ENCODE data around the gene FAM120B. TPM values are rescaled to one million over a fixed set of nuclear protein-coding genes. Genes with fewer than 3 reads are reported as not detected.
A peak's percentile ranks its signal among the peaks of the same experiment; 100 is the strongest.
"Not testable (repeated sequence)": the region's sequence is repeated elsewhere in the genome, so short reads cannot be mapped to it uniquely, and the experiment has no call there.

Gene FAM120B
- total RNA-seq, 2 donors from 2014 or later: 25.1 to 28.1 TPM

DNA sequence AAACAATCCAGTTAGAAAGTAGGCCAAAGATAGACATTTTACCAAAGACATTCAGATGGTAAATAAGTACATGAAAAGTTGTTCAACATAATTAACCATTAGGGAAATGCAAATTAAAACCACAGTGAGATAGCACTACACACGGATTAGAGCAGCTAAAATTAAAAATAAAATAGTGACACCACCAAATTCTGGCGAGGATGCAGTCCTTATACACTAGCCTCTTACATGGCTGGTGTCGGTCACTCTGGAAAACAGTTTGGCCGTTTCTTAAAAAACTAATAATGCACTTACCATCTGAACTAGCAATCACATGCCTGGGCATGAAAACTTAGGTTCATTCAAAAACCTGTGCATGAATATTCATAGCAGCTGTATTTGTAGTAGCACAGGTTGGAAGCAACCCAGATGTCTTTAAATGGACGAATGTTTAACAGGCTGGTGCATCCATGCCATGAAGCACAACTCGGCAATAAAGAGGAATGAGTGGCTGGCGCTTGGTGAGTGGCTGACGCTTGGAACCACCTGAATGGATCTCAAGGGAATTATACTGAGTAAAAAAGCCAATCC, 77.0 kb downstream of the FAM120B start:
- Mint-ChIP-seq H3K27me3 (no peaks in the 10 kb centered on the region), H3K4me3 (no peak overlapping the region), H3K27ac (peak overlapping the region; percentile 16), H3K36me3 (ENCODE audit: low read depth) (no peaks in the 10 kb centered on the region), H3K4me1 (peaks cover 2% of the 10 kb centered on the region)
- ATAC-seq (no peak), DNase-seq (no peak)
- no peaks in the 10 kb centered on the region for H3K9me3 ChIP-seq (ENCODE audit: control insufficient read depth, low read length, poor library complexity, severe bottlenecking)

GRCh38 chr6:170385506-170385905, 78.9 kb downstream of the FAM120B start:
- ATAC-seq (no peak), DNase-seq (no peak)
- Mint-ChIP-seq H3K4me3 (no peak overlapping the region), H3K4me1 (no peaks in the 10 kb centered on the region), H3K36me3 (ENCODE audit: low read depth) (no peaks in the 10 kb centered on the region), H3K27me3 (no peaks in the 10 kb centered on the region), H3K27ac (peak overlapping the region; percentile 21)
- no peaks in the 10 kb centered on the region for H3K9me3 ChIP-seq (ENCODE audit: control insufficient read depth, low read length, poor library complexity, severe bottlenecking)

- ATAC-seq: no peak
- Mint-ChIP-seq H3K27me3 (no peaks in the 10 kb centered on the region), H3K36me3 (ENCODE audit: low read depth) (no peaks in the 10 kb centered on the region), H3K4me3 (no peak overlapping the region), H3K4me1 (no peaks in the 10 kb centered on the region), H3K27ac (no peak overlapping the region)
- no peaks in the 10 kb centered on the region for H3K9me3 ChIP-seq (ENCODE audit: control insufficient read depth, low read length, poor library complexity, severe bottlenecking)
- DNase-seq: no peak
Observed at GRCh38 chr6:170388113-170388512, 81.6 kb downstream of the FAM120B start.

GRCh38 chr6:170393033-170393432, 86.5 kb downstream of the FAM120B start:
- no peak overlapping the region for H3K27ac Mint-ChIP-seq
- no peak for ATAC-seq

GRCh38 chr6:170393807-170394399, 87.3 kb downstream of the FAM120B start:
- DNase-seq: no peak
- no peaks in the 10 kb centered on the region for H3K27me3 Mint-ChIP-seq
- H3K4me3 Mint-ChIP-seq: no peak overlapping the region
- no peak overlapping the region for H3K27ac Mint-ChIP-seq
- H3K36me3 Mint-ChIP-seq (ENCODE audit: low read depth): peaks cover 10% of the 10 kb centered on the region
- H3K9me3 ChIP-seq (ENCODE audit: control insufficient read depth, low read length, poor library complexity, severe bottlenecking): no peaks in the 10 kb centered on the region
- no peaks in the 10 kb centered on the region for H3K4me1 Mint-ChIP-seq
- ATAC-seq: no peak

More at GRCh38 chr6:170393033-170393432, 86.5 kb downstream of the FAM120B start:
- peaks cover 8% of the 10 kb centered on the region for H3K36me3 Mint-ChIP-seq (ENCODE audit: low read depth)
- no peak overlapping the region for H3K4me3 Mint-ChIP-seq
- DNase-seq: no peak
- H3K9me3 ChIP-seq (ENCODE audit: control insufficient read depth, low read length, poor library complexity, severe bottlenecking): no peaks in the 10 kb centered on the region
- no peaks in the 10 kb centered on the region for H3K27me3 Mint-ChIP-seq
- no peaks in the 10 kb centered on the region for H3K4me1 Mint-ChIP-seq

GRCh38 chr6:170394980-170395379, 88.4 kb downstream of the FAM120B start:
- Mint-ChIP-seq H3K27me3 (no peaks in the 10 kb centered on the region), H3K36me3 (ENCODE audit: low read depth) (peaks cover 10% of the 10 kb centered on the region), H3K27ac (no peak overlapping the region), H3K4me1 (no peaks in the 10 kb centered on the region), H3K4me3 (no peak overlapping the region)
- ATAC-seq (no peak), DNase-seq (no peak)
- no peaks in the 10 kb centered on the region for H3K9me3 ChIP-seq (ENCODE audit: control insufficient read depth, low read length, poor library complexity, severe bottlenecking)

- peaks cover 12% of the 10 kb centered on the region for H3K36me3 Mint-ChIP-seq (ENCODE audit: low read depth)
- H3K27me3 Mint-ChIP-seq; H3K27ac Mint-ChIP-seq; ATAC-seq; H3K4me3 Mint-ChIP-seq; DNase-seq; H3K9me3 ChIP-seq (ENCODE audit: control insufficient read depth, low read length, poor library complexity, severe bottlenecking); H3K4me1 Mint-ChIP-seq: not testable (repeated sequence)
Observed at GRCh38 chr6:170398743-170399369, 92.3 kb downstream of the FAM120B start.

DNA sequence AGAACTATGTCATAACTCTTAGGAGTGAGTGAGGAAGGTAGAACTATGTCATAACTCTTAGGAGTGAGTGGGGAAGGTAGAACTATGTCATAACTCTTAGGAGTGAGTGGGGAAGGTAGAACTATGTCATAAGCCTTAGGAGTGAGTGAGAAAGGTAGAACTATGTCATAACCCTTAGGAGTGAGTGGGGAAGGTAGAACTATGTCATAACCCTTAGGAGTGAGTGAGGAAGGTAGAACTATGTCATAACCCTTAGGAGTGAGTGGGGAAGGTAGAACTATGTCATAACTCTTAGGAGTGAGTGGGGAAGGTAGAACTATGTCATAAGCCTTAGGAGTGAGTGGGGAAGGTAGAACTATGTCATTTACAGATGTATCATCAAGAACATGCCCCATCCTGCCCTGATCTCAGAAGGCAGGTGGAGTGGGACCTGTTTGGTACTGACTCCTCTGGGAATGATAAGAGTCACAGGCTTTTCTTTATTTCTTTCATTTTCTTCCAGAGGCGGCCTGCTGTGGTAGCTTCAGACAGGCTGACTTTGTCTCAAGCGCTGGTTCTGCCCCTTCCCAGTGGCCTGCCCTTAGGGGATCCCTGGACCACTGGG, 93.5 kb downstream of the FAM120B start:
- ATAC-seq; H3K36me3 Mint-ChIP-seq (ENCODE audit: low read depth); H3K4me1 Mint-ChIP-seq: not testable (repeated sequence)

GRCh38 chr6:170402318-170403040, 95.9 kb downstream of the FAM120B start:
- DNase-seq (no peak), ATAC-seq (no peak)
- Mint-ChIP-seq H3K27ac (peak overlapping the region; percentile 16), H3K4me1 (no peaks in the 10 kb centered on the region), H3K27me3 (no peaks in the 10 kb centered on the region), H3K4me3 (no peak overlapping the region), H3K36me3 (ENCODE audit: low read depth) (peaks cover 9% of the 10 kb centered on the region)
- H3K9me3 ChIP-seq (ENCODE audit: control insufficient read depth, low read length, poor library complexity, severe bottlenecking): no peaks in the 10 kb centered on the region

More for the DNA sequence above, 93.5 kb downstream of the FAM120B start:
- H3K9me3 ChIP-seq (ENCODE audit: control insufficient read depth, low read length, poor library complexity, severe bottlenecking); DNase-seq; H3K27ac Mint-ChIP-seq; H3K27me3 Mint-ChIP-seq; H3K4me3 Mint-ChIP-seq: not testable (repeated sequence)

DNA sequence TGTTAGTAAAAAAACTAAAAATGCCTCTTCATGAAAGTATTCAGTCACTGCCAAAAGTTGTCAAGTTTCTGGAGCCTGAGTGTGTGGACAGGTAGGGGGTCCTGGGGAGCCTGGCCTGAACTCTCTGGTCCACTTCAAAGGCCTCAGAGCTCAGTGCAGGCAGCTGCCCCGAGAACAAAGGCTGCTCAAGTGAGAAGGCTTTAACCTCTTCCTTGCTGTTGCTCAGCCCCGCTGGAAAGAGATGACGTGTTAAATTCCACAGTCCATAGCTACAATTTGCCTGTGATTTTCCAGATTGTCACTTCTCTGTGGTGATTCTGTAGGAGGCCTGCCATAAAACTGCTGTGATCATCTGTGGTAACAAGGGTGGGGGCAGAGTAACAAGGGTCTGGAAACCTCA, 96.9 kb downstream of the FAM120B start:
- H3K36me3 Mint-ChIP-seq (ENCODE audit: low read depth): peaks cover 9% of the 10 kb centered on the region
- H3K27me3 Mint-ChIP-seq: no peaks in the 10 kb centered on the region
- H3K9me3 ChIP-seq (ENCODE audit: control insufficient read depth, low read length, poor library complexity, severe bottlenecking): no peaks in the 10 kb centered on the region
- H3K4me1 Mint-ChIP-seq: no peaks in the 10 kb centered on the region
- no peak overlapping the region for H3K4me3 Mint-ChIP-seq
- no peak for ATAC-seq
- peak overlapping the region; percentile 16 for H3K27ac Mint-ChIP-seq
- DNase-seq: no peak

- no peak overlapping the region for H3K27ac Mint-ChIP-seq
- ATAC-seq: no peak
- peaks cover 6% of the 10 kb centered on the region for H3K36me3 Mint-ChIP-seq (ENCODE audit: low read depth)
Observed at GRCh38 chr6:170404036-170404435, 97.5 kb downstream of the FAM120B start.

DNA sequence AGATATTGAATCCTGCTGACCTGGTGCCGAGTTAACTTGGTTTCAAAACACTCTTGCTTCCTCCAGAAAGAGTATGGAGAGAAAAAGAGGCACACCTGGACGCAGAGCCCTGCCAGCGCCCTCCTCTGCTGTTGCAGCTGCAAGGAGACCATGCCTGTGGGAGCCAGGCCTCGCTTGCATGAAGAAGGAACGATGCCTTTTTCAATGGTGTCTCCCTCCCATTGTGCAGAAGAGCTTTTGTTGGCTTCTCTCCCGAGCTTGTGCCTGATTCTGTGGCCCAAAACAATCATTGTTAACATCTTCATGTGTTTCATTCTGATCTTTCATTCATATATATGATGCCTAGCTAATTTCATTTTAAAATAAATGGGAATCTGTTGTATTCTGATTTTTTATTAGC, 98.1 kb downstream of the FAM120B start:
- Mint-ChIP-seq H3K27me3 (no peaks in the 10 kb centered on the region), H3K4me3 (no peak overlapping the region), H3K27ac (no peak overlapping the region), H3K4me1 (no peaks in the 10 kb centered on the region), H3K36me3 (ENCODE audit: low read depth) (peaks cover 6% of the 10 kb centered on the region)
- ATAC-seq (no peak), DNase-seq (no peak)
- H3K9me3 ChIP-seq (ENCODE audit: control insufficient read depth, low read length, poor library complexity, severe bottlenecking): no peaks in the 10 kb centered on the region

More at GRCh38 chr6:170404036-170404435, 97.5 kb downstream of the FAM120B start:
- Mint-ChIP-seq H3K4me3 (no peak overlapping the region), H3K27me3 (no peaks in the 10 kb centered on the region), H3K4me1 (no peaks in the 10 kb centered on the region)
- H3K9me3 ChIP-seq (ENCODE audit: control insufficient read depth, low read length, poor library complexity, severe bottlenecking): no peaks in the 10 kb centered on the region
- DNase-seq: no peak

DNA sequence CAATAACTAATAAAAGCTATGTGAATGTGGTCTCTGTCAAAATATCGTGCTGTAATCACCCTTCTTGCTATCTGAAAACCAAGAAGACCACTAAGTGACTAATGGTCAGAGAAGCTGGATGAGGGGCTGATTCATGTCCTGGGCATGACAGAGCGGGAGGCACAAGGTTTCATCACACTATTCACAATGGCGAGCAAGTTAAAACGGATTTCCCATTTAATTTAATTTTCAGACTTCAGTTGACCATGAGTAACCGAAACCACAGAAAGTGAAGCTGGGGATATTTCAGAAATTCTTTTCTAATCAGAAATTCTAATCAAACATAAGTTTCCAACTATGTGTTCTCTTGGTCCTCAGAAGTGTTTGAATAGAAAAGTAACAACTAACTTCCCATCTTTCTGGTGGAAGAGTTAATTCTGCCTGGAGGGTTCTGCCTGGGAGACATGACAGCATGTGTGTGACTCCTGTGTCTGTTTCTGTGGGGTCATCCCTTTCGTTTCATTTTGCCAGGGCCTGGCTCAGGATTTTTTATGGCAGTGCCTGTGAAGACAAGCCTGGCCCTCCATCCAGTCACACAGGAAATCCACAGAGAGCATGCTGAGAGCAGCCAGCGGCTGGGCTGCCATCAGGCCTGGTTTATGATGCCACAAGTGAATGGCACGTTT, 98.9 kb downstream of the FAM120B start:
- DNase-seq: no peak
- no peak for ATAC-seq
- Mint-ChIP-seq H3K4me3 (no peak overlapping the region), H3K36me3 (ENCODE audit: low read depth) (peaks cover 6% of the 10 kb centered on the region), H3K27ac (no peak overlapping the region), H3K27me3 (no peaks in the 10 kb centered on the region), H3K4me1 (no peaks in the 10 kb centered on the region)
- no peaks in the 10 kb centered on the region for H3K9me3 ChIP-seq (ENCODE audit: control insufficient read depth, low read length, poor library complexity, severe bottlenecking)

Measured in T-helper 17 cell (primary cell).